ENCODE measurements around the gene WDFY3. TPM values are rescaled to one million over a fixed set of nuclear protein-coding genes. Genes with fewer than 3 reads are reported as not detected.
"Not testable (repeated sequence)": the region's sequence is repeated elsewhere in the genome, so short reads cannot be mapped to it uniquely, and the experiment has no call there.

The WDFY3 gene
- total and polyA plus RNA-seq, 2 experiments from 2014 or later, result 3.1 to 45.6 TPM

GRCh38 chr4:84809946-84810345 is 156.5 kb downstream of the WDFY3 start:
- H4K20me1 ChIP-seq (ENCODE audit: insufficient read depth), result no peaks in the 10 kb centered on the region
- in situ Hi-C loops (cut with MboI), result no loop called here
- H3K9ac ChIP-seq, result no peak overlapping the region
- 33 to 37% methylated on average over 9 of the region's 9 CpGs for WGBS, 2 experiments (ENCODE audit: low coverage in 1 of 2, low lambda C conversion rate in 2 of 2, missing lambda C conversion rate in 2 of 2)
- no peak overlapping the region for H3K4me3 ChIP-seq
- H3K27ac ChIP-seq, result no peak overlapping the region
- H3K79me2 ChIP-seq (ENCODE audit: insufficient read depth), result no peaks in the 10 kb centered on the region
- H2AFZ ChIP-seq, result no peak overlapping the region
- no peak for DNase-seq
- H3F3A ChIP-seq (ENCODE audit: insufficient read depth), result peaks cover 21% of the 10 kb centered on the region
- no peaks in the 10 kb centered on the region for H3K9me3 ChIP-seq (ENCODE audit: low read depth)
- TF ChIP-seq EZH2phosphoT487 (IDR thresholded peaks at IDR 0.05; ENCODE audit: insufficient read depth, low read depth) (no peak), EZH2 (IDR thresholded peaks at IDR 0.05; ENCODE audit: insufficient read depth, poor library complexity, severe bottlenecking) (no peak)
- no peak overlapping the region for H3K4me2 ChIP-seq (ENCODE audit: unreplicated experiment)
- no peaks in the 10 kb centered on the region for H3K27me3 ChIP-seq (replicated peaks; ENCODE audit: insufficient read depth)
- H3K9me2 ChIP-seq (ENCODE audit: insufficient read depth), result no peaks in the 10 kb centered on the region
- H3K36me3 ChIP-seq (ENCODE audit: low read depth), result peaks cover 21% of the 10 kb centered on the region
- peaks cover 10% of the 10 kb centered on the region for H3K4me1 ChIP-seq (ENCODE audit: insufficient read depth)

DNA sequence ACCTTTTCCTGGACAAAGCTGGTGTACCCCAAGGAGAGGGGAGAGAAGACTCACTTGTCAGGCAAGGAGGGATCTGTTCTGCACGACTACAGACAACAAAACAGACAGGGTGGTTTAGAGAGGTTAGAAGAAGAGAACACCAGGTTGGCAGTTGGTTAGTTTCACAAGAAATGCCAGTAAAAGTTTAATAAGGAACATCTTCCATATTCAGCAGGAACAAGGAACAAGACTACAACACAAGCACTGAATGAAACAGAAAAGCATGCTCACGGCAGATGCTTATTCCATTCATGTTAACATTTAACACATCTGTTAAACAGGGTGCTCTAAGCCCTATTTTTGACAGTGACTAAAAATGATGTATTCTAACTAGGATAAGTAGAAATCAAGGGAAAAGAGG is 158.2 kb downstream of the WDFY3 start:
- Histone ChIP-seq H3K27ac (no peak overlapping the region), H3K36me3 (ENCODE audit: low read depth) (peaks cover 21% of the 10 kb centered on the region), H3K9me2 (ENCODE audit: insufficient read depth) (no peaks in the 10 kb centered on the region), H3K9me3 (ENCODE audit: low read depth) (no peaks in the 10 kb centered on the region), H3K27me3 (replicated peaks; ENCODE audit: insufficient read depth) (no peaks in the 10 kb centered on the region), H3K9ac (no peak overlapping the region), H2AFZ (no peak overlapping the region), H3F3A (ENCODE audit: insufficient read depth) (peaks cover 21% of the 10 kb centered on the region), H3K4me1 (ENCODE audit: insufficient read depth) (peaks cover 15% of the 10 kb centered on the region), H3K4me3 (no peak overlapping the region), H3K4me2 (ENCODE audit: unreplicated experiment) (no peak overlapping the region), H4K20me1 (ENCODE audit: insufficient read depth) (0 out of 2 replicates have a peak, but pooled peaks cover 3% of the 10 kb centered on the region), H3K79me2 (ENCODE audit: insufficient read depth) (no peaks in the 10 kb centered on the region)
- WGBS, 2 experiments (ENCODE audit: low coverage in 1 of 2, low lambda C conversion rate in 2 of 2, missing lambda C conversion rate in 2 of 2), result 32 to 46% methylated on average over 2 of the region's 2 CpGs
- no peak for DNase-seq
- TF ChIP-seq EZH2 (IDR thresholded peaks at IDR 0.05; ENCODE audit: insufficient read depth, poor library complexity, severe bottlenecking), result no peak
- TF ChIP-seq EZH2phosphoT487 (IDR thresholded peaks at IDR 0.05; ENCODE audit: insufficient read depth, low read depth), result no peak
- in situ Hi-C loops (cut with MboI), result no loop called here

DNA sequence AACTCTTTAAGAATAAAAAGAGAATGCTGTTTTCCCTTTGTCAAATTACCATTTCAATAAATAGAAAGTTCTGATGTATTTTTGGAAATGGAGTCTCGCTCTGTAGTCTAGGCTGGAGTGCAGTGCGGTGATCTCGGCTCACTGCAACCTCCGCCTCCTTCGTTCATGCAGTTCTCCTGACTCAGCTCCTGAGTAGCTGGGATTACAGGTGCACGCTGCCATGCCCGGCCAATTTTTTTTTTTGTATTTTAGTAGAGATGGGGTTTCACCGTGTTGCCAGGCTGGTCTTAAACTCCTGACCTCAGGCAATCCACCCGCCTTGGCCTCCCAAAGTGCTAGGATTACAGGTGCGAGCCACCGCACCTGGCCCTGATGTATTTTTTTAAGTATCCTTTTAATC is 159.9 kb downstream of the WDFY3 start:
- H3K79me2 ChIP-seq (ENCODE audit: insufficient read depth); H3K4me2 ChIP-seq (ENCODE audit: unreplicated experiment); H3K9ac ChIP-seq; DNase-seq; H3K9me2 ChIP-seq (ENCODE audit: insufficient read depth); H3K4me3 ChIP-seq; H4K20me1 ChIP-seq (ENCODE audit: insufficient read depth); in situ Hi-C loops (cut with MboI); H3K9me3 ChIP-seq (ENCODE audit: low read depth); H2AFZ ChIP-seq; H3K27me3 ChIP-seq (replicated peaks; ENCODE audit: insufficient read depth); H3K27ac ChIP-seq: not testable (repeated sequence)
- Histone ChIP-seq H3K36me3 (ENCODE audit: low read depth) (peaks cover 27% of the 10 kb centered on the region), H3K4me1 (ENCODE audit: insufficient read depth) (peaks cover 15% of the 10 kb centered on the region), H3F3A (ENCODE audit: insufficient read depth) (peaks cover 21% of the 10 kb centered on the region)
- WGBS, 2 experiments (ENCODE audit: low coverage in 1 of 2, low lambda C conversion rate in 2 of 2, missing lambda C conversion rate in 2 of 2), result 92 to 95% methylated on average over 11 of the region's 11 CpGs

DNA sequence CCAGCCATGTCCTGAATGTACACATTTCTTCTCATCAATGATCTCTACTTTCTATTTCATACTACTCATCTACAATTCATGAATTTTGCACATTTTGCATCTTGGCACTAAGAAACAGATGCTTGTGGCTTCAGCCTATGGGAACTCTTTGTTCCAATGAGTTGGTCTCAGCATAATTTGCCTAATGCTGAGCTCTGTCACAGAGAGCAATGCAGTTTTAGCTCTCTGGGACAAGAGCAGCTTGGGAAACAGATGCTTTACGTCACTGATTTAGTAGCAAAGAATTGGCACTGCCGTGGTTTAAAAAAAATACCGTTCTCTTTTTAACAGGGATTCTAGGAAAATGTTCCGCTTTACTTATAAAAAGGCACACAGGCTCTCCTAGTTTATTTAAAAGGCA is 162.4 kb downstream of the WDFY3 start:
- TF ChIP-seq EZH2phosphoT487 (IDR thresholded peaks at IDR 0.05; ENCODE audit: insufficient read depth, low read depth) (no peak), EZH2 (IDR thresholded peaks at IDR 0.05; ENCODE audit: insufficient read depth, poor library complexity, severe bottlenecking) (no peak)
- Histone ChIP-seq H3F3A (ENCODE audit: insufficient read depth) (peaks cover 21% of the 10 kb centered on the region), H3K9me3 (ENCODE audit: low read depth) (no peaks in the 10 kb centered on the region), H3K9me2 (ENCODE audit: insufficient read depth) (no peaks in the 10 kb centered on the region), H2AFZ (no peak overlapping the region), H3K27me3 (replicated peaks; ENCODE audit: insufficient read depth) (no peaks in the 10 kb centered on the region), H4K20me1 (ENCODE audit: insufficient read depth) (0 out of 2 replicates have a peak, but pooled peaks cover 4% of the 10 kb centered on the region), H3K4me2 (ENCODE audit: unreplicated experiment) (peak overlapping the region; percentile 67), H3K27ac (peak overlapping the region; percentile 41), H3K4me1 (ENCODE audit: insufficient read depth) (peaks cover 15% of the 10 kb centered on the region), H3K9ac (0 out of 2 replicates have a peak overlapping the region, but pooled peaks have one; percentile 6), H3K79me2 (ENCODE audit: insufficient read depth) (no peaks in the 10 kb centered on the region), H3K36me3 (ENCODE audit: low read depth) (peaks cover 30% of the 10 kb centered on the region), H3K4me3 (peak overlapping the region; percentile 34; the same call in 1 of the 2 replicates)
- in situ Hi-C loops (cut with MboI), result no loop called here
- peak; percentile 63 for DNase-seq
- WGBS, 2 experiments (ENCODE audit: low coverage in 1 of 2, low lambda C conversion rate in 2 of 2, missing lambda C conversion rate in 2 of 2), result 26 to 32% methylated on average over 4 of the region's 4 CpGs

- H2AFZ ChIP-seq, result no peak overlapping the region
- H3K4me1 ChIP-seq (ENCODE audit: insufficient read depth), result peaks cover 15% of the 10 kb centered on the region
- no peaks in the 10 kb centered on the region for H3K27me3 ChIP-seq (replicated peaks; ENCODE audit: insufficient read depth)
- no peak overlapping the region for H3K9ac ChIP-seq
- WGBS, 2 experiments (ENCODE audit: low coverage in 1 of 2, low lambda C conversion rate in 2 of 2, missing lambda C conversion rate in 2 of 2), result 20 to 52% methylated on average over 1 of the region's 1 CpG
- H3K4me2 ChIP-seq (ENCODE audit: unreplicated experiment), result peak overlapping the region; percentile 67
- DNase-seq, result peak; percentile 66
- 0 out of 2 replicates have a peak, but pooled peaks cover 4% of the 10 kb centered on the region for H4K20me1 ChIP-seq (ENCODE audit: insufficient read depth)
- H3K27ac ChIP-seq, result peak overlapping the region; percentile 41
- peaks cover 21% of the 10 kb centered on the region for H3F3A ChIP-seq (ENCODE audit: insufficient read depth)
- H3K4me3 ChIP-seq, result peak overlapping the region; percentile 34; the same call in 1 of the 2 replicates
- H3K9me2 ChIP-seq (ENCODE audit: insufficient read depth), result no peaks in the 10 kb centered on the region
- peaks cover 26% of the 10 kb centered on the region for H3K36me3 ChIP-seq (ENCODE audit: low read depth)
- TF ChIP-seq EZH2phosphoT487 (IDR thresholded peaks at IDR 0.05; ENCODE audit: insufficient read depth, low read depth) (no peak), EZH2 (IDR thresholded peaks at IDR 0.05; ENCODE audit: insufficient read depth, poor library complexity, severe bottlenecking) (no peak)
- no peaks in the 10 kb centered on the region for H3K9me3 ChIP-seq (ENCODE audit: low read depth)
- no peaks in the 10 kb centered on the region for H3K79me2 ChIP-seq (ENCODE audit: insufficient read depth)
- in situ Hi-C loops (cut with MboI), result no loop called here
These were observed 162.8 kb downstream of the WDFY3 start for GRCh38 chr4:84803720-84804119.

Measured in GM23248 (cell line).